GM18868 (cell line): ENCODE results near the gene GNPTG.

Experiments
- ATAC-seq: cut with Tn5 transposase; IDR thresholded peaks from one replicate; pipeline ENCODE4 v1.9.1; 2021; ENCODE audit warnings: mild to moderate bottlenecking, moderate library complexity; ENCODE audit not compliant: unreplicated experiment

GNPTG gene

GRCh38 chr16:1333149-1333812, 18.4 kb upstream of the GNPTG start, which contains the start of gene BAIAP3:
BAIAP3 (plus strand) TSS chr16:1333645; CDS start chr16:1338550, 4,905 bp downstream.
- ATAC-seq = no peak

GRCh38 chr16:1333854-1334700, 17.7 kb upstream of the GNPTG start:
- no peak for ATAC-seq

- ATAC-seq = no peak
Observed at GRCh38 chr16:1334739-1335138, 17.0 kb upstream of the GNPTG start.

- no peak for ATAC-seq
Observed at GRCh38 chr16:1335211-1335971, 16.3 kb upstream of the GNPTG start.

GRCh38 chr16:1335996-1336395, 15.7 kb upstream of the GNPTG start:
- ATAC-seq = no peak

GRCh38 chr16:1336619-1337018, 15.1 kb upstream of the GNPTG start:
- no peak for ATAC-seq

- no peak for ATAC-seq
Observed at GRCh38 chr16:1337486-1337885, 14.2 kb upstream of the GNPTG start.

- no peak for ATAC-seq
Observed at GRCh38 chr16:1338119-1338730, 13.5 kb upstream of the GNPTG start.

GRCh38 chr16:1338855-1339675, 12.7 kb upstream of the GNPTG start:
- ATAC-seq = no peak

- ATAC-seq = no peak
Observed at GRCh38 chr16:1340730-1341494, 10.8 kb upstream of the GNPTG start.

- no peak for ATAC-seq
Observed at GRCh38 chr16:1341495-1342420, 10.0 kb upstream of the GNPTG start.

GRCh38 chr16:1342526-1343427, 9.0 kb upstream of the GNPTG start:
- ATAC-seq = peak; percentile 91

GRCh38 chr16:1343428-1344242, 8.1 kb upstream of the GNPTG start:
- no peak for ATAC-seq

- no peak for ATAC-seq
Observed at GRCh38 chr16:1344499-1344898, 7.2 kb upstream of the GNPTG start.

- ATAC-seq = no peak
Observed at GRCh38 chr16:1345087-1345486, 6.6 kb upstream of the GNPTG start.

- no peak for ATAC-seq
Observed at GRCh38 chr16:1345651-1346421, 5.9 kb upstream of the GNPTG start.
